ENCODE measurements around the gene C10orf105. TPM values are rescaled to one million over a fixed set of nuclear protein-coding genes. Genes with fewer than 3 reads are reported as not detected.

C10orf105 gene
- total RNA-seq, 1 experiment from 2014 or later: not detected

- no peak for TF ChIP-seq CTCF (IDR thresholded peaks at IDR 0.05; ENCODE audit: unreplicated experiment)
- Mint-ChIP-seq H3K27ac (ENCODE audit: unreplicated experiment) (no peak overlapping the region), H3K4me3 (ENCODE audit: low read depth, unreplicated experiment) (no peak overlapping the region), H3K36me3 (ENCODE audit: insufficient read depth, unreplicated experiment) (peaks cover 3% of the 10 kb centered on the region), H3K4me1 (ENCODE audit: low read depth, unreplicated experiment) (peaks cover 36% of the 10 kb centered on the region), H3K27me3 (ENCODE audit: unreplicated experiment) (no peaks in the 10 kb centered on the region), H3K9me3 (ENCODE audit: low read depth, unreplicated experiment) (no peaks in the 10 kb centered on the region)
- DNase-seq: no peak
- CTCF ChIA-PET: no interaction called here
- intact Hi-C loops (cut with micrococcal nuclease; ENCODE audit: unreplicated experiment): no loop called here
- no TSS peak for BruUV-seq (replicated peaks)
These were observed 20.6 kb upstream of the C10orf105 start for GRCh38 chr10:71740069-71740653.

- CTCF ChIA-PET: no interaction called here
- intact Hi-C loops (cut with micrococcal nuclease; ENCODE audit: unreplicated experiment): no loop called here
- peaks cover 36% of the 10 kb centered on the region for H3K4me1 Mint-ChIP-seq (ENCODE audit: low read depth, unreplicated experiment)
- no TSS peak for BruUV-seq (replicated peaks)
- no peaks in the 10 kb centered on the region for H3K9me3 Mint-ChIP-seq (ENCODE audit: low read depth, unreplicated experiment)
- TF ChIP-seq CTCF (IDR thresholded peaks at IDR 0.05; ENCODE audit: unreplicated experiment): no peak
- no peak overlapping the region for H3K27ac Mint-ChIP-seq (ENCODE audit: unreplicated experiment)
- no peak for DNase-seq
- H3K4me3 Mint-ChIP-seq (ENCODE audit: low read depth, unreplicated experiment): no peak overlapping the region
- H3K27me3 Mint-ChIP-seq (ENCODE audit: unreplicated experiment): no peaks in the 10 kb centered on the region
- peaks cover 5% of the 10 kb centered on the region for H3K36me3 Mint-ChIP-seq (ENCODE audit: insufficient read depth, unreplicated experiment)
These were observed 19.9 kb upstream of the C10orf105 start for GRCh38 chr10:71739358-71739900.

DNA sequence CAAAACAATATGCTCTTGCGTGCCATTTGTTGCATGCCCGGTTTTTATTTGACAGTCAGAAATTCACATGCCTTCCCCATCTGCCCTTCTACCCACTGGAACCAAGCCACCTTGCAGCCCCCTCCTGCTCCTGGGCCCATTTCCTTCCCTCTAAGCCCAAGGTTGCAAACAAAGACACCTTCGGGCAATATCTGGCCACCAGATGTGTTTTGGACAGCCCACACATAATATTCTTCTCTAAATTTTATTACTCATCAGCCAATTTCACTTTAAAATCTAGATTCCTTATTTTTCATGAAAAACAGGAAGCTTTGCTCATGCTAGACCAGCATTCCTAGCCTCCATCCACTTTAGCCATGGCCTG lies 18.2 kb upstream of the C10orf105 start:
- Mint-ChIP-seq H3K4me1 (ENCODE audit: low read depth, unreplicated experiment) (peaks cover 31% of the 10 kb centered on the region), H3K9me3 (ENCODE audit: low read depth, unreplicated experiment) (no peaks in the 10 kb centered on the region), H3K36me3 (ENCODE audit: insufficient read depth, unreplicated experiment) (peaks cover 5% of the 10 kb centered on the region), H3K27ac (ENCODE audit: unreplicated experiment) (no peak overlapping the region), H3K27me3 (ENCODE audit: unreplicated experiment) (no peaks in the 10 kb centered on the region), H3K4me3 (ENCODE audit: low read depth, unreplicated experiment) (no peak overlapping the region)
- no peak for TF ChIP-seq CTCF (IDR thresholded peaks at IDR 0.05; ENCODE audit: unreplicated experiment)
- intact Hi-C loops (cut with micrococcal nuclease; ENCODE audit: unreplicated experiment): no loop called here
- CTCF ChIA-PET: interaction anchor here (0.9 kb wide), 1 partner anchor 20 kb away, joined by 5 read pairs; no protein-coding TSS in a partner anchor
- DNase-seq: no peak
- BruUV-seq (replicated peaks): no TSS peak

GRCh38 chr10:71737001-71737833 lies 17.6 kb upstream of the C10orf105 start:
- intact Hi-C loops (cut with micrococcal nuclease; ENCODE audit: unreplicated experiment): no loop called here
- no peak overlapping the region for H3K4me3 Mint-ChIP-seq (ENCODE audit: low read depth, unreplicated experiment)
- no TSS peak for BruUV-seq (replicated peaks)
- H3K36me3 Mint-ChIP-seq (ENCODE audit: insufficient read depth, unreplicated experiment): peaks cover 5% of the 10 kb centered on the region
- CTCF ChIA-PET: interaction anchor here (0.9 to 1.7 kb wide), 3 partner anchors 10 to 20 kb away, joined by 3 to 5 read pairs (median 3); no protein-coding TSS in a partner anchor
- no peaks in the 10 kb centered on the region for H3K27me3 Mint-ChIP-seq (ENCODE audit: unreplicated experiment)
- no peaks in the 10 kb centered on the region for H3K9me3 Mint-ChIP-seq (ENCODE audit: low read depth, unreplicated experiment)
- TF ChIP-seq CTCF (IDR thresholded peaks at IDR 0.05; ENCODE audit: unreplicated experiment): no peak
- no peak for DNase-seq
- no peak overlapping the region for H3K27ac Mint-ChIP-seq (ENCODE audit: unreplicated experiment)
- peaks cover 25% of the 10 kb centered on the region for H3K4me1 Mint-ChIP-seq (ENCODE audit: low read depth, unreplicated experiment)

All from Calu3 (cell line).